ENCODE data around the gene ATG4A.

GRCh38 chrX:108177351-108178142 is 86.0 kb downstream of the ATG4A start:
- no peak for TF ChIP-seq TOX (CRISPR knock-in tag; IDR thresholded peaks at IDR 0.05; ENCODE audit: borderline replicate concordance)
- no peak for TF ChIP-seq ZNF8 (CRISPR knock-in tag; IDR thresholded peaks at IDR 0.05)
- TF ChIP-seq PATZ1 (CRISPR knock-in tag; IDR thresholded peaks at IDR 0.05; ENCODE audit: borderline replicate concordance) = no peak
- TF ChIP-seq CSRNP3 (CRISPR knock-in tag; IDR thresholded peaks at IDR 0.05) = no peak
- no peak for TF ChIP-seq TSHZ2 (CRISPR knock-in tag; IDR thresholded peaks at IDR 0.05)
- TF ChIP-seq ZFP30 (CRISPR knock-in tag; IDR thresholded peaks at IDR 0.05) = no peak
- no peak for TF ChIP-seq SNAI2 (CRISPR knock-in tag; IDR thresholded peaks at IDR 0.05)
- TF ChIP-seq PPARA (CRISPR knock-in tag; IDR thresholded peaks at IDR 0.05; ENCODE audit: borderline replicate concordance) = no peak
- TF ChIP-seq TCF4 (CRISPR knock-in tag; IDR thresholded peaks at IDR 0.05; ENCODE audit: borderline replicate concordance) = no peak
- no peak for TF ChIP-seq OSR1 (CRISPR knock-in tag; IDR thresholded peaks at IDR 0.05)
- TF ChIP-seq CREB5 (CRISPR knock-in tag; IDR thresholded peaks at IDR 0.05; ENCODE audit: low read depth) = no peak
- no peak for TF ChIP-seq ESRRG (CRISPR knock-in tag; IDR thresholded peaks at IDR 0.05)
- TF ChIP-seq ARNTL (CRISPR knock-in tag; IDR thresholded peaks at IDR 0.05; ENCODE audit: borderline replicate concordance, low read depth) = no peak
- no peak for TF ChIP-seq GLIS3 (CRISPR knock-in tag; IDR thresholded peaks at IDR 0.05)
